Hematopoietic multipotent progenitor cell treated with erythropoietin and hydrocortisone succinate and interleukin-3 and kit ligand, for 8 days (in vitro differentiated cells): ENCODE measurements around the gene KCTD2.
A peak's percentile ranks its signal among the peaks of the same experiment; 100 is the strongest.
"Not testable (repeated sequence)": the region's sequence is repeated elsewhere in the genome, so short reads cannot be mapped to it uniquely, and the experiment has no call there.

Experiments used
- DNase-seq: peaks from one replicate; pipeline ENCODE4 v3.0.0-alpha.2; 2015

KCTD2 gene

DNA sequence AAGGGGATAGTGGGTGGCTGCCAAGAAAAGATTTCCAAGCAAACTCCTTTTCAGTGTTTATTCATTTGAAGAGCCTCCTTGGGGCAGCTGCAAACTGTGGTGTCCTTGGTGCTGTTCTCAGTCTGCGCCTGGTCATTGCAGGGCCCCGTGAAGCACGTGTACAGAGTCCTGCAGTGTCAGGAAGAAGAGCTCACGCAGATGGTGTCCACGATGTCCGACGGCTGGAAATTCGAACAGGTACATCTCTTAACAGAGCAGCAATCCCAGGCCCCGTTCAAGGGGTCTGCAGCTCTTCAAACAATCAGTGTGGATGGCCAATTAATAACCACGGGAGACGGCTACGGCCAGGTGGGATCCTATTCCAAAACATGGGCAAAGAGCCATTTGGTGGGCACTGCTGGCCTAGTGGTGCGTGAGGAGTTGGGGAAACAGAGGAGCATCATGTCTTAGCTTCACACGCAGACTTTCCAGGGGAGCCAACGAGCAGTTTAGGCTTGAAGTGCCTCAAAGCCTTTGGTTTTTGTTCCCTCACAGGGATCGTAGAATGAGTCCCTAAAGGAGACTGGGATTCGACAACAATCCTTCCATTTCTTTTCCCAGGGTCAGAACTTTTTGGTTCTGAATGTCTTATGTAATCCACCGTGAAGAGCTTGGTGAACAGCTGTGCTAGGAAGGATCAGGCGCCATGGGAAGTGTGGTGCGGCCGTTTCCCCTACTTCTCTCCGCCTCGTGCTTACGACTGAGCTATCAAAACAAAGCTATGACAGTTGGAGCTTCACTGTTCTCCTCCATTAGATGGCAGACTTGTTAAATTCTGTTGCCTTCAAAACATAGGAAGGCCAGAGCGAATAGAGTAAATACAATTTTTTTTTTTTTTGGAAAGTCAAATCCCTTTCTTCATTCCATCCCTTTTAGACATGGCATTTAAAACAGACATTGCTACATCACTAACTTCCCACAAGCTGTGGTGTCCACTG, 12.6 kb downstream of the KCTD2 start:
- peak; percentile 64 for DNase-seq

DNA sequence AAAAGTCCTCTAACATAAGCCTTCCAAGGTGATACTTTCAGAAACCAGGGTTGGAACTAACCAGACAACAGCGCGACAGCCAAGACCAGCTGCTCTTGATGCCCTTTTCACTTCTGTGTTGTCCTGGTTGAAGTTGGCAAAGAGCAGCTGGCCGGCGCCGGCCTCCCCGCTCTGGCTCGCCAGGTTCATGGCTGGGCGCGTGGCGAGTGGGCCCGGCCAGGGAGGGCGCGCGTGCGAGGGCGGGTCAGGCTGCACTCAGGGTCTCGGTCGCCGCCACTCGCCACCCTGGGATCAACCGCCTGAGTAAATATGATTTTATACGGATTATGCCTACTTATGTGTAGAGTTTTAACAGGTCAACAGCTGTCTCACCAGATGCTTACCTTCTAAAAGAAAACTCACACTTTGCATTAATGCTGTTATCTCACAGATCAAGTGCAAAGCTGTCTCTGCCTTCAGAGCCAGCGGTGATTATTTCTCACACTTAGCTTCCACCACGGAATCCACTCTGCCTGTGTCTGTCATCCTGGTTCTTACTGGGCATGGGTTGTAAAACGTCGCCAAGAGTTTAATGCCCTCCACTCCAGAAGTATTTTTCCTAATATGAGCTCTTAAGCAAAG, 13.5 kb downstream of the KCTD2 start:
- DNase-seq = no peak

DNA sequence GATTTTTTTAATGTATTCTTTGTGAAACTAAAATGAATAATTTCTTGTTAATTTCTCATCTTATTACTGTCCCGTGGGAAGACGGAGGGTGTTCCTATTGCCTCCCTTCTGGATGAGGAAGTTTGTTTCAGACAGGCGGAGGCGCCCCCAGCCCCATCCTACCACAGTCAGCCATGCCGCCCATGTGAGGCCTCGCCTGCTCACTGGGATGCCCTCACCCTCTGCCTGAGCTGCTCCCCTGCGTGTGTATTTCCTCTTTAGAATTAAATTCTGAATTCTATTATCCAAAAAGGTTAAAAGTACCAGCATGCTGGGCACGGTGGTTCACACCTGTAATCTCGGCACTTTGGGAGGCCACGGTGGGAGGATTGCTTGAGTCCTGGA, 14.0 kb downstream of the KCTD2 start:
- DNase-seq = no peak

DNA sequence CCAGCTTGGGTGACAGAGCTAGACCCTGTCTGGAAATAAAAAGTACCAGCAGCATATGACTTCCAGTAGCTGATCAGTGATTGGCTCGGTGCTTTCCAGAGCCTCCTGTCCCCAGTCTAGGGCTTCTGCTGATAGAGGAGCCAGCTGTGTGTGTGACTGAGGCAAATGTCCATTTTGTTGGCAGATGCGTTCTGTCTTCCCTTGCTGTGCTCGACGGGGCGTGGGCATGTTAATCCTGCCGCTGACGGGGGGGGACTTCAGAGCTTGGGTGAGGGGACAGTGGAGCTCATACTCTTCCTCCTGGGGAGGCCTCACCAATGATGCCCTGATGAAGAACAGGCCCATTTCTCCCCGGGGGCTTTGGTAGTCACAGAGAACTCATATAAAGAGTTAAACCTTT, 14.6 kb downstream of the KCTD2 start:
- DNase-seq = no peak

DNA sequence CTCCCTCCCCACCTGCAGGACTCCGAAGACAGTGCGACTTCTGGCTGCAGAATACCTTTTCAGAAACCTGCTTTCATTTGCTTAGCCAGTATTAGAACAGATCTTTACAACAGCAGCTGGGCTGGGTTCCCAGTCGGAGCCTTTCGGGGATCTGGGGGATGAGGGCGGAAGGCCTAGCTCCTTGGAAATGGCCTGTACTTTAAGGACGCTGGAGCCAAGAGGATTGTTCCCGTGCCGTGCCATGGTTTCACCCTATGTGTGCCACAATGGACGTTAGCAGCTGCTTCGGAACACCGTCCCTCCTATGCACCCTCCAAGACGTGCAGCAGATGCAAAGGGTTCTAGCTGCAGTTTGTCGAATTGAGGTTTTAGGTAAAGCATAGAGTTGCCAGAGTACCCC, 16.2 kb downstream of the KCTD2 start:
- no peak for DNase-seq

DNA sequence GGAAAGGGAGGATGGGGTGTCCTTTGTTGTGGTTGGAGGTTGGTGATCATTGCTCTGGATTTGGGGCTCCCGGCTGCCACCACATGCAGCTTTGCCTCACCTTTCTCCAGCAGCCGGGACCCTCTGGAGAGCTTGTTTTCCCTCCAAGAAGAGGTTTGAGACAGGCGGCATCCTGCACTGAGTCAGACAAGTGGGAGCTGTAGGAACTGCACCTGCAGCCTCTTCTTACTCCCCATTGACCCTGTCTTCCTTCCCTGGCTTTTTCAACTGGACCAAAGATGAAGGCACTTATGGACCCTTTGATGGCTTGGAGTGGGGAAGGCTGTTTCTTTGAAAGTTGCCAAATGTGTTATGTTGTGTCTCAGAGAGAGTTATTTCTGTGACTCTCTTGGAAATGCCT, 16.6 kb downstream of the KCTD2 start:
- no peak for DNase-seq

DNA sequence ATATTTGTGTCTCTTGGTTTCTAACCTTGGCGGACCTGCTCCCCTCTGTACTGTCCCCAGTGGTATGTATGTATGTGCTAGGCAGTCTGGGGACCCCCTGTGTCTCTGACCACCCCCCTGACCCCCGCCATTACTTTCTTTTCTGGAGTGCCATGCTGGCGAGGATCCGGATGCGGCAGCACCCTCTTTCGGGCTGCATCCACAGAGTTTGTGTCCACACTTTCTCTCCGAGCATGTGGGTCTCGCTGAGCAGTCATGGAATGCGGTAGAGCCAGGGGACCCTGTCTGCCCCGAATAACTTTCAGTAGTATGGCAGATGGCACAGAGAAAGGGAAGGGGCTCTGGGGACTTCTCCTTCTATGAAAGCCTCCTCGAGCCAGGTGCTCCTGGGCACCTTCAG, 17.0 kb downstream of the KCTD2 start:
- DNase-seq = no peak

DNA sequence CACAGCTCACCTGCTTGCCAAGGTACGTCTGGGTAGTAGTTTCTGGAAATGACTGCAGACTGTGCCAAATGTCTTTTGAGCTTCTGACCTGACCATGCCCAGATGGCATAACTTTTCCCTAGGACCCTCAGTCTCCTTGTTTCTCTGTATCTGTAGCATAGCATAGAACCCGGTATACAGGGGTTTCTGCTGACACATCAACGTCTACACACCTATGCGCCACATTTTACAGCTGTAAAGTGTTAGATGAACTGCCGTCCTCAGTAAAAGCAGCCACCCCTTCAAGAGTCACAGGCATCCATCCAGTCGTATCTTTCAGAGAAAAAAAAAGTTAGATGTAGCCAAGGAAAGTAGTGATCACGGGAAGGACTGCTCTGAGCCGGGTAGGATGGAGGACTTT, 17.4 kb downstream of the KCTD2 start:
- no peak for DNase-seq

DNA sequence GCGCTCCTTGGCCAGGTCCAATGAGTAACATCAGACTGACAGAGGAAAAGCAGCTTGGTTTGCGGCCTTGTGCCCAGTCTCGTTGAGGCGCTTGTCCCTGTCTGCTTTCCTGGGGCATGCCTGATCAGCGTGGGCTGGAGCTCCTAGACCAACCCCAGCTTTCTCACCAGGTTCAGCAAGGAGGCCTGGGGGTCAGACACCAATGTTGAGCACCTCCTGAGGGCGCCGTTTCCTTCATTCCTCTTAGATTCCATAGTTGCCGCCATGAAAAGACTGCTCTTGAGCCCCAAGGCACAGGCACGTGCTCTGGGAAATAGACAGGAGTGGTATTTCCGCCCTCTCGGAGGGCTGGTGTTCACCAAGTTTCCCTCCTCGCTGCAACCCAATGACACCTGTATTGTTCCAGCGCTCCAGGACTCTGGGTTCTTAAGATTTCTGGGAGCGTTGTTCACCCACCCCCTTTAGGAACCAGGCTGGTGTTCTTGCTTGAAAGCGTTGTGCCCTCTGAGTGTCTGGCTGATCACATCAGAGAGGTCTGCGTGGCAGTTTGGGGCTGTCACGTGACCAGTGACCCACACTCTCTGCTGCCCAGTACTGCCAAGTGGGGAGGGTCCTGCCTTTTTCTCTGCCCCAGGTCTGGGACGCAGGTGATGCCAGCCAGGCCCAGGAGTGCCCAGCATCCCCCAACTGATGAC, 18.0 kb downstream of the KCTD2 start:
- no peak for DNase-seq

DNA sequence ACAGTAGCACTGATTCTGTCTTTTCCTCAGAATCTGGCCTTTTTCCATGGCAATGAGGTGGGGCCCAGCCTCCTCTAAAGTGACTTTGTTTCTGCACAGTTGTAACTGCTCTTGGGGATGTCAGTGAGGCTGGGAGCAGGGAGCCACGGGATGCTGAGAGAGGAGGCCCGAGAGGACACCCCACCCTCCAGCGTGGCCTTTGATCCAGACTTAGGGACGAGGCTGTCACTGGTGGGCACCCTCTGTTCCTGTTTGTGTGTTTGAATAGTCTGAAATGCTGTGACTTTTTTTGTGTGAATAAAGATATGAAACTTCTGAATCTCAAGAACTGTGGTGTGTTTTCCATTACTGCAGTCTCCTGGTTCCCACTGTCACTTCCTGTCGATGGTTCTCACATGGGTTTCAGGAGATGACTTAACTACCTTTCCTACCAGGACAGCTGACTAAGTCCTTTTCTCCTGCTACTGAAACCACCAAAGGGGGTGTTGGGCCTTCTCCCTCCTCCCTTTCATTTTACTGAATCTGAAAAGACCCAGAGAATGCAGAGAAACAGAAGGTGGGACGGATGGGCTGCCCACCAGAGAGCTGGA, 18.6 kb downstream of the KCTD2 start:
- no peak for DNase-seq

DNA sequence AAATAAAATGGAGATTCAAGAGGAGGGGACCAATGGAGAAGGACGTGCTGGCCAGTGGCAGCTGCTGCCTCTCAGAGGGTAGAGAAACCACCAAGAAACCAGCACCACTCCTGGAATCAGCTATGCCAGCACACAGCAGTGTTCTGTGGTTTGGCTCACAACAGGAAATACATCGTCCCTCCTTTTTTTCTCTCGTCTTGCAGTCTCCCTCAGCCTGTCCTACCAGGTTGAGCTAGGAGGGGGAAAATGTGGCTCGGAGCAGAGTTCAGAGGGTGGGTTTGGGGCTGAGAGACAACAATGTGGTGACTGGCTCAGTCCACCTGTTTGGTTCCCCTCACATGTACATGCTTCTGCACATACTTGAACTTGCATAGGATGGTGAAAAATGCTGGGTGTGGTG, 20.8 kb downstream of the KCTD2 start:
- DNase-seq = peak; percentile 53

DNA sequence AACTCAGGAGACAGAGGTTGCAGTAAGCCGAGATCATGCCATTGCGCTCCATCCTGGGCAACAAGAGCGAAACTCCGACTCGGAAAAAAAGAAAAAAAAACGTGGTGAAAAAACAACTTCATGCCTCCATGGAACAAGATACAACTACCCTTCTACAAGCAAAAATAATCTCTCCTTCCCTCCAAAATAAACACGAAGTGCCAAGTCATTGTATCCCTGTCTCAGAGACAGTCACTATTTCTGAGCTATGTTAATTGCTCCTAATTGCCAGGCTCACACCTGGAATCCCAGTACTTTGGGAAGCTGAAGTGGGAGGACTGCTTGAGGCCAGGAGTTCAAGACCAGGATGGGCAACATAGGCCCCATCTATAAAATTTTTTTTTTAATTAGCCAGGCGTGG, 21.7 kb downstream of the KCTD2 start:
- DNase-seq = no peak

DNA sequence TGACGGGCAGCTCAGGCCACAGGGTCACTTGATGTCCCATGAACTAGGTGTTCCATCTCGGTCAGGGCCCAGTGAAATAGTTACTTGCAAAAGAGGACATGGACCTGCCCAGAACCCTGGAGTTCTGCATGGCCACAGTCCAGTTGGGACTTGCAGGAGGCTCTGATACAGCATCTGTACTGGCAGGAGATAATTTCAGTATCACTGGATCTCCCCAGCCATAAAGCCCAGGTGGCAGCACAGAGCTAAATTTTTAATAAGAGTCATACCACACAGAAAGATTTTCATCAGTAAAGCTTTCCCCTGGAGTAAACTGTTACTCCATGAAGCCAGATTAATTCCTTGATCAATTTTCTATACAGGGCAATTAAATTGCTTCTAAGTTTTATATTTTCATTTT, 22.8 kb downstream of the KCTD2 start:
- peak; percentile 44 for DNase-seq

DNA sequence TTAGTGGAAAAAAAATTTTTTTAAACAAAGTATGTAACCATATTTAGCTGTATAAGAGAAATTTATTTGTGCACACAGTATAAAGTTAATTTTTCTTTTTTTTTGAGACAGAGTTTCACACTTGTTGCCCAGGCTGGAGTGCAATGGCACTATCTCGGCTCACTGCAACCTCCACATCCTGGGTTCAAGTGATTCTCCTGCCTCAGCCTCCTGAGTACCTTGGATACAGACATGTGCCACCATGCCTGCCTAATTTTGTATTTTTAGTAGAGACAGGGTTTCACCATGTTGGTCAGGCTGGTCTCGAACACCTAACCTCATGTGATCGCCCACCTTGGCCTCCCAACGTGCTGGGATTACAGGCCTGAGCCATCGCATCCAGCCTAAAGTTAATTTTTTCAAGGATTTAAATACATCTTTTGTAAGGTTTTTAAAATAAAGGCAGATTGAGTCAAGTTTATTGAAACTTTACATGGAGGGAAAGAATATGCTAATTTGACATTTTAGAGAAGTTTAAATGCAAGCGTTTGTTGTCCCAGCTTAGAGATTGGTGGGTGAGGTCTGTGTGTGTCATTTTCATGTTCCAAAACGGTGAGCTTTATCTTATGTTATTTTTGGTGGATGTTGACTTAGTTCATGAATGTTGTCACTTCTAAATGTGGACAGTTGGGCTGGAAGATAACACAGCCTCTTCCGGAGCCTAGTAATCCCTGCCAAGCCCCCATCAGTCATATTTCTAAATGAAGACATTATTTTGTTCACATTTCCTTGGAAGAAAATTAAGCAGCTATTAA, 24.6 kb downstream of the KCTD2 start:
- peak; percentile 54 for DNase-seq

DNA sequence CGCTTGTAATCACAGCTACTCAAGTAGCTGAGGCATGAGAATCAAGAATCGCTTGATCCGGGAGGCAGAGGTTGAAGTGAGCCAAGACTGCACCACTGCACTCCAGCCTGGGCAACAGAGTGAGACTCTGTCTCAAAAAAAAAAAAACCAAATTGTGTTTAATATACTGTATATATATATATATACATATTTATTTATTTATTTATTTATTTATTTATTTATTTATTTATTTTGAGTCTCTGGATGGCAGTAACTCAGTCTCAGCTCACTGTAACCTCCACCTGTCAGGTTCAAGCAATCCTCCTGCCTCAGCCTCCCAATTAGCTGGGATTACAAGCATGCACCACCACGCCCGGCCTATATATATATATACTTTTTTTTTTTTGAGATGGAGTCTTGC, 25.9 kb downstream of the KCTD2 start:
- not testable (repeated sequence) for DNase-seq

DNA sequence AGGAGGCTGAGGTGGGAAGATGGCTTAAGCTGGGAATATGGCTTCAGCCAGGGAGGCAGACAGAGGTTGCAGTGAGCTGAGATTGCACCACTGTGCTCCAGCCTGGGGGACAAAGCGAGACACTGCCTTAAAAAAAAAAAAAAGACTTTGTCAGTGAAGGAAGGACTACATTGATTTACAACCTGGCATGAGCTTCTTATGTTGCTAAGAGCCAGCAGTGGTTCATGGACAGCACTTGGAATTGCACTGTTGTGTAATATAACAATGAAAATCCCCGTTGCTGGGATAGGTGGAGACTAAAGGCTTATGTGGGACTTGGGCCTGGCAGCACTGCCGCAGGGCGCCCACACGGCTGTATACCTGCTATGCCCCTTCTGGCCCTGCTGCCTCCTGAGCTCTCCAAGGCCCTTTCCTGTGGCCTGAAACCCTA, 26.6 kb downstream of the KCTD2 start:
- no peak for DNase-seq

DNA sequence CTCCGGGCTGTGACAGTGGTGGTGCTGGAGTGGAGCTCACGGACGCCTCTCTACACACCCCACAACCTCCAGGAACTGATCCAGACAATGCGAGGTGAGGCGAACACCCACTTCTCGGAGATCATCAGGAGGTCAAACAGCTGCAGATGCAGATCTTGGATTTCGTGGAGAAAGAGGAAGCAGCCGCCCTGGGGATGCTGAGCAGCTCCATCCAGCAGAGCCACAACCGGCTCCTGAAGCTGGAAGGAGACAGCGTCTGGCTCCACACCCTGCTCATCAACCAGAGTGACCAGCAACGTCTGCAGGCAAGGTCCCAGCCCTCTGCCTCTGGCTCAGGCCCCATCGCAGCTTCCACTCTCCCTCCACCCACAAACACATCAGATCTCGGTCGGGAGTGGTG, 27.5 kb downstream of the KCTD2 start:
- DNase-seq = no peak

DNA sequence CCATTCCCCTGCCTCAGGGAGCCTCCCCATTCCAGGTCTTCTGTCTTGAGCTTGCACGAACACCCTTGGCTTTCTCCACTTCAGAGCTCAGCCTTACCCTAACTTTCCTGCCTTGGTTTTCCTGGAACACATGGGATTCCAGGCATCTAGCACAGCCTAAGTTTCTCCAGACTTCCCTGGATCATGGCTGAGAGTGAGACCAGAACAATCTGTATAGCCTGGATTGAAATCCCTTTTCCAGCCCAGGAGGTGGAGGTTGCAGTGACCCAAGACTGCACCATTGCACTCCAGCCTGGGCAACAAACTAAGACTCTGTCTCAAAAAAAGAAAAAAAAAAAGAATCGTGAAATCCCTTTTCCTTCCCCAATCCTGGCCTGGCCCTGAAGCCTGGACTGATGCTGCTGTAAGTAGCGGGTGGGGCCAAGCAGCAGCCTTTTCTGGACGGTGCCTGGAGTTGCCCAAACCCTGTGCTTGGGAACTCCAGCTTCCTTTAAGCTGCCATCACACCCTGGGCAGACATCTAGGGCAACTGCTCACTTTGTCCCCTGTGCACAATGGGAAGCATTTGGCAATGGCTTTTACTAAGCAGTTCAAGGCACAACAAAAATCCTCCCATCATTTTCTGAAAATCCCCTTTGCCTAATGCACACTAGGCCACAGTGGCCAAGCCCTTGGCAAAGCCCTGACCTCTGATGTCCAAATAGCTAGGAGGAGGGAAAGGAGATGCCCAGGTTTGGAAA, 28.7 kb downstream of the KCTD2 start:
- DNase-seq = no peak

DNA sequence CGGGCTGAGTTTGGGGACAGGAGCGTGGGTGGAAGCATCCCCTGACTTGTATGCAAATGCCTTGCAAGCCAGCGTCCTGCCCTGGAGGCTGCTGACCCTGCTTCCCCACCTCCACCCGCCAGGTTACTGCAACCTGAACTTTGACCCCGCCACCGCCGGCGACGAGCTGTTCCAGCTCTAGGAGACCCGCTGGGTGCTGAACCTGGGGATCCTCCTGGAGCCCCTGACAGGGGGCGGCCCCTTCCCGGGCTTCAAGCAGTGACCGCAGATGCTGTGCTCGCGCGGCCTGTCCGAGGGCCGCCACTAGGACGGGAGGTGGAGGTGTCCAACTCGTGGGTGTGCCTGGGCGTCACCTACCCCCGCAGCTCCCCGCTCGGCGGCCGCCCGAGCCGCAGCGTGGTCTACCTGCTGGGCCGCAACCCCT, 30.1 kb downstream of the KCTD2 start:
- no peak for DNase-seq

DNA sequence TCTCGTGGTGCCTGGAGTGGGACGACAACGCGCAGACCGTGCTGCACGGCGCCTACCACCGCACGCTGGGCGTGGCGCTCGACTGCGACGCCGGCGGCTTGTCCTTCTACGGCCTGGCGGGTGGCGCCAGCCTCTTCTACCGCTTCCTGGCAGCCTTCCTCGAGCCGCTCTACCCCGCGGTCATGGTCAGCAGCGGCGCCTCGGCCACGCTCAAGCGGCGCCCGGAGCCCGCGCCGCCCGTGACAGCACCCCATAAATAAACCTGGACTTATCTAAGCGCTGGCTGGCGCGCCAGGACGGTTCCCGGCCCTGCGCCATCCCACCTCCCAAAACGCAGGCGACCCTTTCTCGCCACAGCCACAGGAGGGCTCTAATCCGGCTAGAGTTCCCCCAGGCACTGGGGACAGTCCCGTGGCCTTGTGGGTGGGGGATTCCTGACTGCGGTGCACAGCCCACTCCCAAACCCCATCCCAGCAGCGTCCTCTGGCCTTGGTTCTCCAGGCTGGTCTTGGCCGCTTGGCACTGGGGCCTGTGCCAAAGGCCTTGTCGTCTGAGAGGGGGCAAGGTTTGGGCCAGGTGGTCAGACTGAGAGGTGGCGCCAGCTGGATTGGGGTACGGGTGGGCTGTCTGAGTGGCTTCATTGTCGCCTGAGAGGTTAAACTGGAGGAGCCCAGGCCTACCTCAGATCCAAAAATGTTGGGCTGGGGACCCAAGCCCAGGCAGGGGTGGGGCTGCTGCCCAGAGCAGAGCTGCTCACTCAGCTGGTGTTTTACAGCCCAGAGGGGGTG, 30.7 kb downstream of the KCTD2 start:
- peak; percentile 57 for DNase-seq
